HG03469 (cell line): ENCODE measurements around the gene TMEM239.

Experiments
- ATAC-seq: cut with Tn5 transposase; IDR thresholded peaks from one replicate; pipeline ENCODE4 v1.9.1; 2021; ENCODE audit warnings: mild to moderate bottlenecking, moderate library complexity, moderate number of reproducible peaks; ENCODE audit not compliant: unreplicated experiment

TMEM239 gene

DNA sequence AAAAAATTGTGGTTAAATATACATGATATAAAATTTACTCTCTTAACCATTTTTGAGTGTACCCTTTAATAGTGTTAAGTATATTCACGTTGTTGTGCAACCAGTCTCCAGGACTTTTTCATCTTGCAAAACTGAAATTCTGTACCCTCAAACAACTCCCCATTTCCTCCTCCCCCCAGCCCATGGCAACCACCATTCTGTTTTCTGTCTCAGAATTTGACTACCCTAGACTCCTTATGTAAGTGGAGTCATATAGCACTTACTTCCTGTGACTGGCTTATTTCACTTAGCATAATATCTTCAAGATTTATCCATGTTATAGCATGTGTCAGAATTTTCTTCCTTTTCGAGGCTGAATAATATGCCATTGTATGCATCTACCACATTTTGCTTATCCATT lies 29.4 kb downstream of the TMEM239 start:
- ATAC-seq: no peak

DNA sequence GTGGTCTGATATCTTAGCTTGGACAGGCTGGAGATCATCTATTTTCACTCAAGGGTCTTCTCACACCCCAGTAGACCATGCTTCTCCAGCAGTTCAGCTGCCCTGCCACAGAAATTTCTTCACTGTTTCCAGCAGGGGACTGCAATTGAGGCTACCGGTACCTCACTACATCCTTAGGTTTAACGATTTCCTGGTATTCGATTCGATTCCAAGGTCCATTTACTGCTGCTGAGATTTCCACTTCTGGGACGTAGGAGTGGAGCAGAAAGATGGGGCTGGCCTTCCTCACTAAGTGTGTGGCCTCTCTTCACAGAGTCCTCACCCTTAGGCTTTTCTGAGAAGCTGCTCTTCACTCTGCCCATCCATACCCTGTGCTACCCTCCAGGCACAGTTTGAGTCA lies 30.5 kb downstream of the TMEM239 start:
- no peak for ATAC-seq

DNA sequence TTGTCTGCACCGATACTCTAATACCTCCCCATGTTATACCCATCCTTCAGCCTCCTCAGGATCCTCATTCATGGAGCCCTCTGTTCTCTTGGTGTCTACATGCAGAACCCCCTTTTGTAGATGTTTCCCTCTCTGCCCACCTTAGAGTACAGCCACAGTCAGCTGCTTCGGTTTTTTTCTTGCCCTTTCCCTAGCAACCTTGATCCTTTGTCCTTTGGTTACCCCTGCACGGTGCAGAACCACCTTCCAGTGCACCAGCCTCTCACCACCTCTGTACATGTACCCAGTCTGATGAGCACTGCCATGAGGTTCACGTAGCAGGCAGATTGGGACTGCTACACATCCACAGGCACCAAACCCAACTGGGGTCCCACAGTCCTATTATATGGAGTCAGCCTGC lies 31.6 kb downstream of the TMEM239 start:
- no peak for ATAC-seq

DNA sequence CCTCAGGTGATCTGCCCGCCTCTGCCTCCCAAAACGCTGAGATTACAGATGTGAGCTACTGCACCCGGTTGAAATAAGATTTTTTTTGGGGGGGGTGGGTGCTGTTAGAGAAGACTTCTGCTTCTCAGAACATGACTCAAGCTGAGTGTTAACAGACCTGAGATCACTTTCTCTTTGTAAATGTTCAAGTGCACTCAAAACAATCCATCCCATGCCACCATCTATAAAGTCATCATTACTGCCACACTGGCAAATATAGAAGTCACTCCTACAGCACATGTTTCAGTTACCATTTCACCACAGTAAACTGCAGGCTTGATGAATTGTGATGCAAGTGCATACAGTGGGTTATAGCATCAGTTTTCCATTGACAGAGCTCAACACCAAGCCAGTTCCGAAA lies 33.4 kb downstream of the TMEM239 start:
- no peak for ATAC-seq

DNA sequence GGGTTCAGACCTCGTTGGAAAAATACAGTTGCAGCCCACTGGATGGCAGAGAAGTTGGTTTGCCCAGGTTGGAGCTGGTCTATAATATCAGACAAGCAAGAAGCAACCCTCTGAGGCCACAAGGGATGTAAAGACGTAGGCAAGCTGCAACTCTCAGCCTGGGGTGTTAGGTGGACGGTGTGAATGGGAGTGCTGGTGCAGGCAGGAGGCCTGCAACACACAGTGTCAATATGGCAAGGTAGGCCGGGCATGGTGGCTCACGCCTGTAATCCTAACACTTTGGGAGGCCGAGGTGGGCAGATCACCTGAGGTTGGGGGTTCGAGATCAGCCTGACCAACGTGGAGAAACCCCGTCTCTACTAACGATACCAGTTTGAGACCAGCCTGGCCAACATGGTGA lies 34.9 kb downstream of the TMEM239 start:
- ATAC-seq: no peak

DNA sequence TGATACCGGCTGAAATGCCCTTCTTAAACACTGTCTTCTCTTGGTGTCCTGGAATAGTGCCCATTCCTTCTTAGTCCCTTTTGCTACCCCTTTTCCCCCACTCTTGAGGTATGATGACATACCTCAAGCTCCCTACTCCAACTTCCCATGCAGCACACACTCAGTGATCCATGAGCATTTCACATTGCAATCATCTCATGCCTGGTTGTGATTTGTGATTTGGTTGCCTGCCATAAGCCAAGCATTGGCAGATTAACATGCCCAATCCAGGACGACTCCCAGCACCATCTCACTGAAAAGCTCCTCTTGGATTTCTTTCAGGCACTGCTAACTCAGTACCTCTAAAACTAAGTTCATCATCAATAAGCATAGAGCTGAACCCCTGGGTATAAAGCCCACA lies 42.4 kb downstream of the TMEM239 start:
- ATAC-seq: no peak

DNA sequence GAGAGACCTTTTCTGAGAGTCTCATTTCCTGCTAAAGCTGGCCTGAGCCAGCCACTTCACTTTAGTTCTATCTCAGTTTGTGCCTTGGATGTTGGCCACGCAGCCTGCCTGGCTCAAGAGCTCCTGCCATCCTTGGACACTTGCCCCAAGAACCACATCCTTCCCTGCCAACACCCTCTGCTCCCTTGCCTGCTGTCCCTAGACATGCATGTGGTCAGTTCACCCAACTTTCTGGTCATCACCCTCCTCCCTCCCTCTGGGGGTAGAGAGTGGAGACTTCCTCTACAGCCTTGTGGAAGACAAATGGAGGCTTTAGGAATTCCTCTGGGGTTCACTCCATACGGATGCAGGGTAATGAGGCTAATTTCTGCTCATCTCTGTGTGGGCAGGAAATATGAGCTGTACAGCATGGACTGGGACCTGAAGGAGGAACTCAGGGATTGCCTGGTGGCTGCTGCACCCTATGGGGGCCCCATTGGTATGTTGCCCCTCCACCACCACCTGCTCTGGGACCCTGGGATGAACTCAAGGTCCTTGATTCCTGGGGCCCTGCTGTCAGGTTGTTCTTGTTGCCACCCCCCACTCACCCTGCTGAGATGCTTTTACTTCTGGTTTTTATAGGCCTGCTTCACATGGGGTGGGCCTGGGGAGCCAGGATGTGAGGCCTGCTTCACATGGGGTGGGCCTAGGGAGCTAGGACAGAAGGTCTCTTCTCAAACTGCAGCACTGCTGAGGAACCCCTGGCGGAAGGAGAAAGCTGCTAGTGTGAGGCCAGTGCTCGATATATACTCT lies 43.4 kb downstream of the TMEM239 start:
- no peak for ATAC-seq

DNA sequence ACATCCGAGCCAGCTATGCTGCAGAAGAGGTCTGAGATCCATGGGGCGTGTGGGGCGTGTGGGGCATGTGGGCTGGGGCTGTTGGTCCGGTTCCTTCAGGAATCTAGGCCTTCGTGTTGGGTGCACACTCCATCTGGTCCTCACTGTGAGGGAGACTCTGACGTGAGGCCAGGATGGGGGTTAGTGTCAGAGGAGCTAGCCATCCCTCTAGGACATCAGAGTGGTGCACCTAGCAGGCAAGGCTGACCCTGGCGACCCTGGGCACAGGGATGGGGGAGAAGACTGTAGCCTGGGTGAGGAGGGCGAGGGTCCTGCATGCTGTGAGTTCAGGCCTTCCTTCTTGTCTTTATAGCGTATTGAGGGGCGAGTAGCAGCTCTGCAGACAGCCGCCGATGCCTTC lies 48.5 kb downstream of the TMEM239 start:
- no peak for ATAC-seq

DNA sequence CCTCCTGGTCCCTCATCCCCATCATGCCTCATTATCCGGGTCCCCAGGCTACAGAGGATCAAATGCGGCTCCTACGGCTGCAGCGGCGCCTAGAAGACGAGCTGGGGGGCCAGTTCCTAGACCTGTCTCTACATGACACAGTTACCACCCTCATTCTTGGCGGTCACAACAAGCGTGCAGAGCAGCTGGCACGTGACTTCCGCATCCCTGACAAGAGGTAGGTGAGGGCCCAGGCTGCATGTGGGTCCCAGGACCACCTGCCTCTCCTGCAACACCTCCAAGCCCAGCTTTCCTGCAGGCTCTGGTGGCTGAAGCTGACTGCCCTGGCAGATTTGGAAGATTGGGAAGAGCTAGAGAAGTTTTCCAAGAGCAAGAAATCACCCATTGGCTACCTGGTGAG lies 48.9 kb downstream of the TMEM239 start:
- no peak for ATAC-seq

DNA sequence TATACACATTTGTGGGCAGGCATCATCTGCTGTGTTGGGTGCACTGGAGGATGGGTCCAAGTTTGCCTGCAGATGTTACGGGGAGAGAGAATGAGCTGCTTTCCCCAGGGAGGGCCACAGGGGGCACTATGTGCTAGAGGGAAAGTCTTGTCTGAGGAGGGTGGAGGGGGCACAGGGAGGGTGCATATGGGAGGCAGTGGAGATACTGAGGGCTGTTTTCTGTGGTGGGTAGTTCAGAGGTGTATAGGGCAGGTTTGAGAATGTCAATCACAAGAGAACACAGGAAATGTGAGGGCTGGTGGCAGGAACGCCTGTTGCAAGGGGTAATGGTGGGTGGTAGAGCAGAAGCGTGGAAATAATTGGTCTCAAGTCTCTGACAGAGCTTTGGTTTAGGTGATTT lies 49.5 kb downstream of the TMEM239 start:
- no peak for ATAC-seq

DNA sequence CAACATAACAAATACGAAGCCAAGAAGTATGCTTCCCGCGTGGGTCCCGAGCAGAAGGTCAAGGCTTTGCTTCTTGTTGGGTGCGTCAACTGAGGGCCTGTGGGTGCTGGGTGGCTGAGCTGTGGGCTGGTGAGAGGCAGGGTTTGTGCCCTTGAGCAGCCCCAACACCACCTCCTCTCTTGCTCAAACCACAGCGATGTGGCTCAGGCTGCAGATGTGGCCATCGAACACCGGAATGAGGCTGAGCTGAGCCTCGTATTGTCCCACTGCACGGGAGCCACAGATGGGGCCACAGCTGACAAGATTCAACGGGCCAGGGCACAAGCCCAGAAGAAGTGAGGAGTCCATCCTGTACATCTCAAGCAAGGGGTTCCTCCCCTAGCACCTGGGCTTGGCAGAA lies 50.1 kb downstream of the TMEM239 start:
- no peak for ATAC-seq

DNA sequence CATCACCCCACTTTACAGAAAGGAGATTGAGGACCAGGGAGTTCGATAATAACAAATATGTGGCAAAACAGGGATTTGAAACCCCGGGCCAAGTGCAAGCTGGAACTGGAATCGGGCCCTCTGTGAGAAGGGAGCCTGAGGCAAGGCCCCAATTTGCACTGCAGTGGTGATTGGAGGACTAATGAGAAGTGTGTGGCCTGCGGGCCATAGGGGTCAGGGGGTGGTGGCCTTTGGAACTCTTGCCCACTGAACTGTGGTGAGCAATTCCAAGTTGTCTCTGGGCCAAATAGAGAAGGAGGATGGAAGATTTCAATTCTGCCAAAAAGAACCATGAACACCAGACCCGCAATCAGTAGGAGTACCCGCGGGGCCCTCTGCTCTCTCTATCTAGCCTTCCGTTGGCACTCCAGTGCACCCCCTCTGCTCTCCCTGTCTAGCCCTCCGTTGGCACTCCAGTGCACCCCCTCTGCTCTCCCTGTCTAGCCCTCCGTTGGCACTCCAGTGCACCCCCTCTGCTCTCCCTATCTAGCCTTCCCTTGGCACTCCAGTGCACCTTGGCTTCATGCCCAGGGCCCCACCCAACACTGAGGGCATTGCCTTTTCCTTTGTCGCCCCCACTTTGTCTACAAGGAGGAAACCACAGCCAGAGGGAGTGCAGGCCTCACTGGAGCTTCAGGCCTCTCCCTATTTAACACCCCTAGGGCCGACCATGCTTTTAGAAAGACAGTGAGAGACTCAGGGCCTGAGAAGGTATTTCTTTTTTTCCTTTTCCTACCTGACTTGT lies 51.1 kb downstream of the TMEM239 start:
- no peak for ATAC-seq
